ENCODE measurements around the gene NOL7.
A peak's percentile ranks its signal among the peaks of the same experiment; 100 is the strongest.

NOL7 gene

GRCh38 chr6:13600036-13600435 lies 15.1 kb upstream of the NOL7 start:
- no peak for DNase-seq

- no peak for DNase-seq
These were observed 11.0 kb upstream of the NOL7 start for GRCh38 chr6:13604135-13604534.

DNA sequence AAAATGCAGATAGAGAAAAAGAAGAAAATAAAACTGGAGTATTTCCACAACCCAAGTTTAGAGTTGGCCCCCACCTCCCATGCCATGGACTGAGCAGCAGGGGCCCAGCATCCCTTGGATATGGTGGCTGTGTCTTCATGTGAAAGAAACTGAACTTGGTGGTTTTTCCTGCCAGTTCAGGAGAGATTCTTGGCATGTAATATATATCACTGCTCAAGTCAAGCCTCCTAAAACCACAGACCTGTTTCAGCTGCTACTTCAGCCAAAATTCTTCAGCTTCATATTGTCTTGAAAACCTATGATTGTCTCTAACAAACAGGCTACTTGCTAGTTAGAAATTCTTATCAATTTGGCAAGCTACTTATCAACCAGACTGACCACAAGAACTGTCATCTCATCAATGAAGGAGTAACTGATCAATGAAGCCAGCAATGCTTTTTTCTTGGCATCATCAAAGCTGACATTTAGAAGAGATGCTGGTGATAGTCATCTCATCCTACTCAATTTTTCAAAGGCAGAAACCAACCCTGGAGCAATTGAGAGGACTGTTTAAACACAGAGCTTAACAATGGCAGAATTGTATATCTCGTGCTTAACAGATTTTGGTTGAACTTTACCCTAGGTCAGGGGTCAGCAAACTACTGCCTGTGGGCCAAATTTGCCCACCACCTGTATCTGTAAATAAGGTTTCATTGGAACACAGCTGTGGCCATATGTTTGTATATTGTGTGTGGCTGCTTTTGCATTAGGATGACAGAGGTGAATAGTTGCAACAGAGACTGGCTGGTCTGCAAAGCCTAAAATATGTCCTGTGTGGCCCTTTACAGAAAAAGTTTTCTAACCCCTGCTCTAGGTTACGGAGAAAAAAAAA lies 10.4 kb upstream of the NOL7 start:
- no peak for DNase-seq

DNA sequence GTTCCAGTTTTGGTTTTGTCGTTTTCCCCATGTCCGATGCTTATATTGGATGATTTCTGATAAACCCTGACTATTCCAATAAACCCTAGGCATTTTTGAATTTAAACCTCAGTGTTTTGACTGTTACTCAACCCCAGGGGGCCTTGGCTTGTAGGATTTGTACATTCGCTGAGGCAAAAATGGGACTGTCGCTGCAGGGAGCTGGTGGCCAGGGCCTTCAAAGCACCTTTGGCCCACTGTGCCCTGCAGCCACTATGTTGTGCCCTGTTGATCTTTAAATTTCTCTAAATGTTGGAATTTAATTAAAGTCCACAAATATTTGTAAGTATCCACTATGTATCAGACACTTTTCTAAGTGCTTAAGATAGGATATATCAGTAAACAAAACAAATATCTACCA lies 9.5 kb upstream of the NOL7 start:
- no peak for DNase-seq

DNA sequence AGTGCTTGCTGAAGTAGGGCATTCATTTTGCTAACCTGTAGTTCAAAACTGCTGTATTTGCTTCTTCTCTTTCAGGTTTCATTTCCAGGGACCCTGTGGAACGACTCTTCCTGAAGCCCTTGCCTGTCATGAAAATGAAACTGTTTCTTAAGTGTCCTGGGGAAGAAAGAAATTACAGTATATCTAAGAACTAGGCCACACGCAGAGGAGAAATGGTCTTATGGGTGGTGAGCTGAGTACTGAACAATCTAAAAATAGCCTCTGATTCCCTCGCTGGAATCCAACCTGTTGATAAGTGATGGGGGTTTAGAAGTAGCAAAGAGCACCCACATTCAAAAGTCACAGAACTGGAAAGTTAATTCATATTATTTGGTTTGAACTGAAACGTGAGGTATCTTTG lies 3.4 kb upstream of the NOL7 start:
- DNase-seq = no peak

DNA sequence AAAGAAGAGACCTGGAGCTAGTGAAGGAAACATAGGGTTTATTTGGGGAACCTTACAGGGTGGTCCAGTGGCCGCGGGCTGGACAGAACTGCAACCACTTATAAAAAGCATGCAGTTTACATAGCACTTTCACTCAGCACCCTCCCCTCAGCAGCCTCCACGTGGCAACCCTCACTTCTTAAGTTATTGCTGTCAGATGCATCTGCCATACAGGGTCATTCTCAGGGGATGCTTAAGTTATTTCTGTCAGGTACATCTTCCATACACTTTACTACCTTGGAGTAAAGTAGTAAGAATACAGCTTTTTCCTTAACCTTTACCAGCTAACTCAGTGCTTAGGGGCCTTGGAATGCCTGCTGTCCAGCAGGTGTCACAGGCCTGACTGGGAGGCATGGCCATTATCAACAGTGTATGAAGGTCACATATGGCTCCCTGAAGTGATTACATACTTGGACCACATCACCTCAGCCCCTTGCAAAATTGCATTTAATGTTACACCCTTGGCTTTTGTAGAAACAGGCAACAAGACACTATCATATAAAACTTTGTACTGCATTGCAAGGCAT lies 2.0 kb upstream of the NOL7 start:
- DNase-seq = no peak

DNA sequence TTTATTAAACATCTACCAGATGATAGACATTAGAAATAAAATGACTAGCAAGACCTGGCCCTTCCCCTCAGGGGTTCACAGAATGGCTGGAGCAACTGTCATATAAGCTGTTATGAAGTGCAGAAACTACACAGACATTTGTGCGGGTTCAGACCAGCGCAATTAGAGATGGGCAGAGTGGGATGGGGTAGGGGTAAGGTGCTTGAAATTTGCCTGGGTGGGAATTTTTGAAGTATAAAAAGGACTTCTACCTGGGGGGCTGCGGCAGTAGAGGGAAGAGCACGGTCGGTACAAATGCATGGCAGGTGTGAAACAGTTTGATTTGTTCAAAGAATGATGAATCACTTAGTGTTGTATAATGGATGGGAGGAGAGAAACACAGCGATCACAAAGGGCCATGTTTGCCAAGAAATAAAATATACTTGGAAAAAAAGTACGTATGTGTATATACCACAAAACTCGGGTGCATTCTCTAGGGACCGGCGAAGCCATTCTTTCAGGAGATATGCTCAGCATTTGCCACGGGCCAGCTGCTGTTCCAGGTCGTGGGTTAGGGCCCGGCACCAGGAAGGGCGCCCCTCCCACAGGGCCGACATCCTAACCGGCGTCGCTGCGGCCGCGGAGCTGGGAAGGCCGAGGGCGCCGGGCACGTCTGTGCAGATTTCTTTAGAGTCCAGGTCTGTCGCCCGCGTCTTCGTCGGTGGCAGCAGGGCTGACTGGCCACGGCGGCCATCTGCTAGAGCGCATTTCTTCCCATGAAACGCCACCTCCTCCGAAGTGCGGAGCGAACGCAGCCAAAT lies 809 bp upstream of the NOL7 start:
- peak; percentile 2 for DNase-seq

- peak; percentile 22 for DNase-seq
These were observed 621 bp downstream of the NOL7 start for GRCh38 chr6:13615792-13616120.

GRCh38 chr6:13617066-13617465 lies 1.9 kb downstream of the NOL7 start:
- no peak for DNase-seq

GRCh38 chr6:13624871-13625288 lies 9.7 kb downstream of the NOL7 start:
- DNase-seq = no peak

GRCh38 chr6:13629459-13630116 lies 14.5 kb downstream of the NOL7 start:
- DNase-seq = no peak

DNA sequence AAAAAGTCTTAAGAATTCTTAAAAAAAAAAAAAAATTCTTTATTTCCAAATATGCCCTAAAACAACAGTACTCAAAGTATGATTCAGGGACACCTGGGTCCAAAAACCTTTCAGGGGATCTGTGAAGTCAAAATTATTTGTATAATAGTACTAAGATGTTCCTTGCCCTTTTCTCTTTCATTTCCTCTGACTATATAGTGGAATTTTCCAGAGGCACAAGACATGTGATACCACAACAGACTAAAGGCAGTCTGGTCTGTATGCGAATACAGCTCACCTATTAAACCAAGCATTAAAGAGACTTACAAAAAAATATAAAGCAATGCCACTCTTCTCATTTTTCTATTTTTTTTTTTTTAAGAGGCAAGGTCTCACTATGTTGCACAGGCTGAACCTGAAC lies 15.4 kb downstream of the NOL7 start:
- no peak for DNase-seq

DNA sequence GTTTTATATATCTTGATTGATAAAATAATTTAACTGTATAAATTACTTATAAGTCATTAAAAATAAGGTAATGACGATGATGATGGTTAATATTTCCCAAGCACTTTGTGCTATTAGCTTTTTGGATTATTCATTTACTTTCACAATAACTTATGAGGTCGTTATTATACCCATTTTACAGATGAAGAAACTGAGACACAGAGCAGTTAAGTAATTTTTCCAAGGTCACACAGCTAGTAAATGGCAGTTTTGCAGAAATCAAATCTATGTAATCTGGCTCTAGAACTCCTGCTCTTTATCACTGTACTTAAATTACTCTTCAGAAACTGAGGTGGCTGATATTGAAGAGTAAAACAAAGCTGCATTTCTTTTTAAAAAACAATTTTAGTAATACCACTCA lies 18.2 kb downstream of the NOL7 start:
- DNase-seq = no peak

GRCh38 chr6:13635948-13636658 lies 21.0 kb downstream of the NOL7 start:
- no peak for DNase-seq

- DNase-seq = no peak
These were observed 22.9 kb downstream of the NOL7 start for GRCh38 chr6:13638014-13638413.

- no peak for DNase-seq
These were observed 23.5 kb downstream of the NOL7 start for GRCh38 chr6:13638626-13639025.

- DNase-seq = no peak
These were observed 26.2 kb downstream of the NOL7 start for GRCh38 chr6:13641315-13641714.

- DNase-seq = no peak
These were observed 28.0 kb downstream of the NOL7 start for GRCh38 chr6:13643125-13643524.

- no peak for DNase-seq
These were observed 33.7 kb downstream of the NOL7 start for GRCh38 chr6:13648850-13649249.

GRCh38 chr6:13649393-13649792 lies 34.3 kb downstream of the NOL7 start:
- no peak for DNase-seq

GRCh38 chr6:13653296-13653695 lies 38.2 kb downstream of the NOL7 start:
- no peak for DNase-seq

DNA sequence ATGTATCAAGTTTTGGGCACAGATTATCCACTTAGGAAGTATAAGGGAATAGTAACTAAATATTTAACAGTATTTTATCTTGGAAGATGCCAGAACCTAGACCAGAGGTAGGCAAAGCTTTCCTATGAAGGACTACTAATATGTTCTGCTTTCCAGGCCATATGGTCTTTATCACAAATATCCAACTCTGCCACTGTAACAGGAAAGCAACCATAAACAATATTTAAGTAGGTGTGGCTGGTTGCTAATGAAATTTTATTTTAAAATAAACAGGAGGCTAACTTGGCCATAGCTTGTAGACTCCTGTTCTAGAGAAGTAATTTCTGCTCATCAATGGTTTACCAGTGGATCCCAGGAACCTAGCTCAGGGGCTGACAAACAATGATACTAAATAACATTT lies 39.4 kb downstream of the NOL7 start:
- no peak for DNase-seq

DNA sequence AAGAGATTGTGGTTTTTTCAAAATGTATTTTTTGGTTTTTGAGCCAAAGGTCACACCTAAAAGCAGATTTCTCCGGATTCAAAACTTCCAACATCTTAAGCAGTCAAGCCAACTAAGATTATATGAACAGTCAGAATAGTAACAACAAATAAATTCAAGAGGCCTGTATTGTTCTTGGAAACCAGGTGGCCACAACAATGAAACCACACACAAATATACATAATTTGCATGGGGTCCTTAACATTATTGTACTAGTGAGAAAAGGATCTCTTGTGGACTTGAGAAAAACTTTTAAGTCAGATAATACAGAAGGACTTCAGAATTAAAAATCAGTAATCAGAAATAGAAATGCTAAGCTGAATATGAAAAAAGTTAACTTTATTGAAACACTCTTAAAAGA lies 40.6 kb downstream of the NOL7 start:
- no peak for DNase-seq
